H1 (cell line): ENCODE results near the gene PCCA. TPM values are rescaled to one million over a fixed set of nuclear protein-coding genes. Genes with fewer than 3 reads are reported as not detected.

ENCODE experiments used
- CTCF ChIA-PET: fragments of 300-600 bp; sonication (Branson Sonifier 250); formaldehyde crosslinking; loops from one replicate; lab custom pipeline; 2021; ENCODE audit not compliant: partially characterized antibody; lab: Charles Lee
- POLR2A ChIA-PET: fragments of 300-600 bp; sonication (Branson Sonifier 250); formaldehyde crosslinking; loops from one replicate; lab custom pipeline; 2021; ENCODE audit warnings: inconsistent platforms; ENCODE audit not compliant: partially characterized antibody; lab: Charles Lee
- DNase-seq, 2 experiments: peaks; one replicate each; pipeline versions ENCODE4 v3.0.0 to v3.0.0-alpha.2; 2010 to 2022; ENCODE audit warnings: low spot score in 2 of 2, low read depth in 1 of 2, mixed read lengths in 1 of 2
- FAIRE-seq: peaks from 2 replicates; lab custom pipeline; 2011; peaks lifted over from hg19 to GRCh38; lab: Jason Lieb, UNC
- H2AFZ ChIP-seq: 2 replicates; pipeline ENCODE4 v1.8.1; 2012; ENCODE audit warnings: low read length, inconsistent platforms
- H2AK5ac ChIP-seq: 2 replicates; pipeline ENCODE4 v1.6.1; 2013; ENCODE audit warnings: low read depth, low read length
- H2BK120ac ChIP-seq: replicated peaks from 2 replicates; pipeline ENCODE3; 2013; ENCODE audit warnings: low read depth, low read length, inconsistent platforms
- H2BK12ac ChIP-seq: 2 replicates; pipeline ENCODE4 v1.6.1; 2013; ENCODE audit warnings: low read depth, low read length
- H2BK15ac ChIP-seq: 2 replicates; pipeline ENCODE4 v1.6.1; 2013; ENCODE audit warnings: low read length
- H2BK20ac ChIP-seq: 2 replicates; pipeline ENCODE4 v1.6.1; 2013; ENCODE audit warnings: low read length
- H2BK5ac ChIP-seq: 2 replicates; pipeline ENCODE4 v1.6.1; 2013; ENCODE audit warnings: low read depth, low read length
- H3K14ac ChIP-seq: 2 replicates; pipeline ENCODE4 v1.6.1; 2013; ENCODE audit warnings: inconsistent platforms; ENCODE audit not compliant: insufficient read length
- H3K18ac ChIP-seq: 2 replicates; pipeline ENCODE4 v1.6.1; 2013; ENCODE audit warnings: low read length; ENCODE audit errors: extremely low read depth
- H3K23ac ChIP-seq: 2 replicates; pipeline ENCODE4 v1.6.1; 2013; ENCODE audit warnings: inconsistent platforms; ENCODE audit not compliant: insufficient read length
- H3K23me2 ChIP-seq: 2 replicates; pipeline ENCODE4 v1.6.1; 2013; ENCODE audit warnings: low read depth, low read length
- H3K27ac ChIP-seq: 2 replicates; pipeline ENCODE4 v1.6.1; 2011; ENCODE audit warnings: low read depth, low read length, inconsistent platforms
- H3K27me3 ChIP-seq, 4 experiments: replicated peaks in 1 of 4; 1 replicate in 1 of 4; 2 replicates in 3 of 4; pipeline versions ENCODE4 v1.6.1 to v1.8.1; 2011 to 2013; ENCODE audit warnings: low read length in 3 of 4, mild to moderate bottlenecking in 3 of 4, inconsistent platforms in 2 of 4, mixed read lengths in 2 of 4, moderate library complexity in 1 of 4; ENCODE audit not compliant: control insufficient read depth in 3 of 4, insufficient read depth in 3 of 4; ENCODE audit errors: extremely low read depth in 1 of 4
- H3K36me3 ChIP-seq, 4 experiments: 2 replicates each; pipeline versions ENCODE4 v1.6.1 to v1.8.1; 2011 to 2013; ENCODE audit warnings: mild to moderate bottlenecking in 4 of 4, low read length in 3 of 4, moderate library complexity in 2 of 4, control low read depth in 1 of 4, inconsistent platforms in 1 of 4; ENCODE audit not compliant: insufficient read depth in 4 of 4, control insufficient read depth in 2 of 4
- H3K4ac ChIP-seq: replicated peaks from 2 replicates; pipeline ENCODE3; 2013; ENCODE audit warnings: low read length, low read depth, mixed read lengths, inconsistent platforms; ENCODE audit not compliant: insufficient read length
- H3K4me1 ChIP-seq, 4 experiments: replicated peaks in 1 of 4; 1 replicate in 1 of 4; 2 replicates in 3 of 4; pipeline versions ENCODE4 v1.6.1 to v1.8.1; 2011 to 2013; ENCODE audit warnings: low read length in 3 of 4, inconsistent platforms in 2 of 4, mixed read lengths in 1 of 4; ENCODE audit not compliant: insufficient read depth in 4 of 4, control insufficient read depth in 3 of 4
- H3K4me2 ChIP-seq, 2 experiments: 2 replicates each; pipeline versions ENCODE4 v1.6.1 to v1.8.1; 2011 to 2013; ENCODE audit warnings: low read depth in 2 of 2, low read length in 2 of 2, control low read depth in 1 of 2, inconsistent platforms in 1 of 2, mild to moderate bottlenecking in 1 of 2; ENCODE audit not compliant: insufficient read depth in 1 of 2
- H3K4me3 ChIP-seq, 4 experiments: fragments of 200-600, 300-600 bp in 1 of 4; sonication (generic), shearing (Covaris generic), sonication (Bioruptor Twin) in 1 of 4; 2 replicates each; pipeline versions ENCODE4 v1.5.1 to v1.8.1; 2011 to 2016; ENCODE audit warnings: low read length in 4 of 4, low read depth in 3 of 4, control low read depth in 2 of 4, inconsistent platforms in 2 of 4, mild to moderate bottlenecking in 2 of 4, mixed read lengths in 1 of 4, moderate library complexity in 1 of 4; ENCODE audit not compliant: insufficient read depth in 2 of 4; ENCODE audit errors: extremely low read depth in 1 of 4
- H3K56ac ChIP-seq: replicated peaks from 2 replicates; pipeline ENCODE3; 2013; ENCODE audit warnings: low read depth, mild to moderate bottlenecking, mixed read lengths, low read length, inconsistent platforms; ENCODE audit not compliant: insufficient read length
- H3K79me1 ChIP-seq: 2 replicates; pipeline ENCODE4 v1.6.1; 2013; ENCODE audit warnings: low read depth, low read length, control low read depth
- H3K79me2 ChIP-seq, 2 experiments: 2 replicates each; pipeline versions ENCODE4 v1.6.1 to v1.8.1; 2012 to 2013; ENCODE audit warnings: low read length in 2 of 2, mild to moderate bottlenecking in 2 of 2, inconsistent platforms in 1 of 2; ENCODE audit not compliant: insufficient read depth in 2 of 2, control insufficient read depth in 1 of 2
- H3K9ac ChIP-seq, 4 experiments: replicated peaks in 1 of 4; 1 replicate in 1 of 4; 2 replicates in 3 of 4; pipeline versions ENCODE4 v1.6.1 to v1.8.1; 2011 to 2013; ENCODE audit warnings: low read depth in 3 of 4, low read length in 3 of 4, control low read depth in 2 of 4, mild to moderate bottlenecking in 2 of 4, moderate library complexity in 2 of 4, inconsistent platforms in 1 of 4; ENCODE audit errors: extremely low read depth in 1 of 4
- H3K9me3 ChIP-seq, 2 experiments: 2 replicates each; pipeline versions ENCODE4 v1.6.1 to v1.8.1; 2012 to 2013; ENCODE audit warnings: mild to moderate bottlenecking in 2 of 2, moderate library complexity in 2 of 2, control low read depth in 1 of 2, inconsistent platforms in 1 of 2, low read depth in 1 of 2, low read length in 1 of 2, mixed read lengths in 1 of 2; ENCODE audit not compliant: insufficient read depth in 2 of 2
- H4K20me1 ChIP-seq, 2 experiments: replicated peaks in 1 of 2; 2 replicates each; pipeline versions ENCODE3 to v1.8.1; 2011 to 2013; ENCODE audit warnings: inconsistent platforms in 2 of 2, low read length in 2 of 2, mild to moderate bottlenecking in 1 of 2; ENCODE audit not compliant: insufficient read depth in 2 of 2, control insufficient read depth in 1 of 2
- H4K5ac ChIP-seq: 2 replicates; pipeline ENCODE4 v1.6.1; 2013; ENCODE audit warnings: low read length, low read depth, mixed read lengths, inconsistent platforms; ENCODE audit not compliant: insufficient read length
- H4K8ac ChIP-seq: 2 replicates; pipeline ENCODE4 v1.8.0; 2013; ENCODE audit warnings: mild to moderate bottlenecking, moderate library complexity, low read length, inconsistent platforms; ENCODE audit not compliant: insufficient read depth; ENCODE audit errors: extremely low read depth
- H4K91ac ChIP-seq: replicated peaks from 2 replicates; pipeline ENCODE3; 2013; ENCODE audit warnings: low read length, mixed read lengths, inconsistent platforms; ENCODE audit not compliant: insufficient read length
- BRCA1 ChIP-seq: IDR thresholded peaks from 2 replicates; pipeline ENCODE4 v1.6.1; 2012; ENCODE audit warnings: low read depth, low read length, improper control_type of control experiment
- EZH2 ChIP-seq: fragments of 200-600 bp; sonication (generic); IDR thresholded peaks from 2 replicates; pipeline ENCODE4 v1.7.1; 2012; ENCODE audit warnings: low read depth, mild to moderate bottlenecking, moderate library complexity, low read length, inconsistent platforms; ENCODE audit not compliant: severe bottlenecking
- HDAC2 ChIP-seq, 2 experiments: fragments of 300-600 bp in 1 of 2; sonication (generic) in 1 of 2; IDR thresholded peaks; 2 replicates each; pipeline ENCODE4 v1.6.1; 2011 to 2012; ENCODE audit warnings: low read depth in 2 of 2, low read length in 2 of 2, mild to moderate bottlenecking in 2 of 2, moderate library complexity in 2 of 2, borderline replicate concordance in 1 of 2, inconsistent platforms in 1 of 2
- RBBP5 ChIP-seq: IDR thresholded peaks from 2 replicates; pipeline ENCODE4 v1.7.1; 2012; ENCODE audit warnings: low read depth, mild to moderate bottlenecking, inconsistent platforms, low read length, moderate library complexity, borderline replicate concordance
- RFX5 ChIP-seq: IDR thresholded peaks from 2 replicates; pipeline ENCODE4 v1.6.1; 2011; ENCODE audit warnings: low read depth, low read length, improper control_type of control experiment, borderline replicate concordance
- SP4 ChIP-seq: IDR thresholded peaks from 2 replicates; pipeline ENCODE4 v1.6.1; 2012; ENCODE audit warnings: low read length, inconsistent platforms
- TBP ChIP-seq: IDR thresholded peaks from 2 replicates; pipeline ENCODE4 v1.6.1; 2011; ENCODE audit warnings: low read depth, low read length, improper control_type of control experiment
- whole genome bisulfite sequencing, 2 experiments: shearing (Covaris generic) in 1 of 2; methylation state at CpG; one replicate each; pipeline versions ENCODE4 v1.1.6 to v1.1.7; 2013 to 2015; ENCODE audit warnings: low lambda C conversion rate in 2 of 2, mixed read lengths in 2 of 2, inconsistent platforms in 1 of 2, low coverage in 1 of 2, missing lambda C conversion rate in 1 of 2; ENCODE audit not compliant: insufficient replicate concordance in 2 of 2, insufficient coverage in 1 of 2, insufficient read length in 1 of 2; ENCODE audit errors: extremely low coverage in 1 of 2, missing lambda C conversion rate in 1 of 2; 5-methylcytosine and 5-hydroxymethylcytosine counted together
- polyA plus RNA-seq, 7 experiments: library from polyadenylated mRNA; depleted of rRNA in 3 of 7; stranded (reverse) in 5 of 7; unstranded in 2 of 7; fragments of >200 nt in 5 of 7; fragments of 200-250 nt in 2 of 7; gene quantifications; 1 replicate in 5 of 7; 2 replicates in 1 of 7; 4 replicates in 1 of 7; pipeline versions ENCODE4 v1.2.1 to v1.2.3, GENCODE V29; 2011 to 2013; ENCODE audit warnings: missing spikeins in 2 of 7, mixed read lengths in 2 of 7
- total RNA-seq: library from RNA; stranded (reverse); fragmentation: NEBNext Ultra II Directional; extraction: Animal tissue kit (Norgen Biotek cat#: 25700); gene quantifications from 2 replicates; pipeline ENCODE4 v1.2.1, GENCODE V29; 2021
- TF ChIP-seq, protein P1 (sequence below): IDR thresholded peaks from 2 replicates; pipeline ENCODE4 v1.6.1; 2011; ENCODE audit warnings: low read depth, mild to moderate bottlenecking, low read length; ENCODE audit not compliant: insufficient read depth

PCCA gene
- total and polyA plus RNA-seq, 2 of the 8 experiments (the other 6 are each of a cell fraction or from before 2014, with no cell fraction given): 18.4 to 49.8 TPM

DNA sequence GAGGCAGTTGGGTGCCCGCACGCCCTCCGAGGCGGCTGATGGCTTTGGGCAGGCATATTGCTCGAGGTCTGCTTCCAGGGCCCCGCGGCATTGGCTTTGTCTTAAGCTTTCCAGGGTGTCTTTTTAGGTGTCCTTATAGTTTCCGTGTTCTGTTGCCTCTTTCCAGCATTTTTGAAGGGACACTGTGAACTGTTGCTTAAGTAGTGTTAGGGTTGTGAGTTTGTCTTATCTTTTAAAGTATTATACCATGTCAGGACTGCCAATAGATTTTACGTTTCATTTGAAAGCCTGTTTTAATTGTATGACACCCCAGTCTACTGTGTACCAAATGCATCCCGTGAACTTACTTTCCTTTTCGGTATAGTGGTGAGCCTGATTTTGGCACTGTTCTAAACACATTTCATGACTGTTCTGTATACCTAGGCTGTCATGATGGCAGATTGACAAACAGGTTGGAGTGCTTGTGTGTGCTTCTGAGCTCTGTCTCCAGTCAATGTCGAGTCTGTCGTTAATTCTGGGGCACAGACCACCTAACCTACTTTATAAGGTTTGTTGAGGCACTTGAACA lies 656 bp downstream of the PCCA start:
- peaks cover 7 to 19% (median 10%) of the 10 kb centered on the region in 4 experiments; a peak in 6 of 8 replicates for H3K36me3 ChIP-seq
- POLR2A ChIA-PET: interaction anchor here (0.6 to 2.3 kb wide), 9 partner anchors 12 to 142 kb away, joined by 3 to 5 read pairs (median 4); partner anchors contain the start of gene ZIC2
- H3K4me1 ChIP-seq: peaks cover 0 to 5% (median 2%) of the 10 kb centered on the region in 4 experiments; a peak in 6 of 7 replicates

More for the DNA sequence above, 656 bp downstream of the PCCA start:
- H3K14ac ChIP-seq: no peak overlapping the region
- H2BK5ac ChIP-seq: peak overlapping the region; percentile 82
- FAIRE-seq (no peak), DNase-seq (no peak)
- H3K23ac ChIP-seq: no peak overlapping the region
- 7% methylated on average over 13 of the region's 13 CpGs; no CpG with 5 or more reads in 1 of the 2 experiments for WGBS, 2 experiments
- H2AFZ ChIP-seq: no peak overlapping the region; the same call in 1 of the 2 replicates
- H4K20me1 ChIP-seq: peaks cover 0 to 11% of the 10 kb centered on the region in 2 experiments
- TF ChIP-seq HDAC2 (IDR thresholded peaks at IDR 0.05; ENCODE audit: borderline replicate concordance in 1 of 2, low read depth in 2 of 2, low read length in 2 of 2) (no peak; a peak in 1 of 4 replicates), SP4 (no peak), BRCA1 (no peak), EZH2 (no peak), RBBP5 (no peak), RFX5 (no peak), TBP (no peak)
- TF ChIP-seq, protein P1, sequence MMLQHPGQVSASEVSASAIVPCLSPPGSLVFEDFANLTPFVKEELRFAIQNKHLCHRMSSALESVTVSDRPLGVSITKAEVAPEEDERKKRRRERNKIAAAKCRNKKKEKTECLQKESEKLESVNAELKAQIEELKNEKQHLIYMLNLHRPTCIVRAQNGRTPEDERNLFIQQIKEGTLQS: no peak
- H3K79me1 ChIP-seq: peaks cover 11% of the 10 kb centered on the region
- peak overlapping the region; percentile 84 to 94 (median 86) for H3K9ac ChIP-seq
- no peak overlapping the region; the same call in 1 of the 2 replicates for H2BK12ac ChIP-seq
- H4K5ac ChIP-seq: peak overlapping the region; percentile 42
- H2AK5ac ChIP-seq: no peak overlapping the region
- no peaks in the 10 kb centered on the region for H3K27me3 ChIP-seq
- no peaks in the 10 kb centered on the region for H3K9me3 ChIP-seq
- no peak overlapping the region for H2BK15ac ChIP-seq
- H4K91ac ChIP-seq: no peak overlapping the region
- H3K23me2 ChIP-seq: no peaks in the 10 kb centered on the region
- no peak overlapping the region for H3K18ac ChIP-seq
- CTCF ChIA-PET: interaction anchor here (1.0 to 2.5 kb wide), 8 partner anchors 87 to 473 kb away, joined by 3 to 10 read pairs (median 4); no protein-coding TSS in a partner anchor
- peak overlapping the region; percentile 84 to 87 for H3K4me2 ChIP-seq
- H2BK120ac ChIP-seq: no peak overlapping the region
- H3K4ac ChIP-seq: no peak overlapping the region
- peak overlapping the region; percentile 96; the same call in 1 of the 2 replicates for H4K8ac ChIP-seq
- no peak overlapping the region for H3K56ac ChIP-seq
- H3K27ac ChIP-seq: peak overlapping the region; percentile 68
- peak overlapping the region; percentile 74 to 92 (median 84) for H3K4me3 ChIP-seq
- peaks cover 26 to 72% of the 10 kb centered on the region in 2 experiments for H3K79me2 ChIP-seq
- no peak overlapping the region for H2BK20ac ChIP-seq
